D721Med (cell line): ENCODE data around the gene RPAP3.
"Not testable (repeated sequence)": the region's sequence is repeated elsewhere in the genome, so short reads cannot be mapped to it uniquely, and the experiment has no call there.

ENCODE experiments used
- DNase-seq: peaks from one replicate; pipeline ENCODE4 v3.0.0; 2011; ENCODE audit warnings: low spot score; ENCODE audit not compliant: insufficient read length
- FAIRE-seq: peaks from 2 replicates; lab custom pipeline; 2011; peaks lifted over from hg19 to GRCh38; lab: Jason Lieb, UNC
- CTCF ChIP-seq: IDR thresholded peaks from 2 replicates; pipeline ENCODE4 v1.5.1; 2012; ENCODE audit warnings: mild to moderate bottlenecking, control low read depth; ENCODE audit not compliant: insufficient read depth; ENCODE audit errors: missing control alignments

Gene RPAP3

GRCh38 chr12:47687636-47688035 lies 18.2 kb downstream of the RPAP3 start:
- FAIRE-seq (no peak), DNase-seq (no peak)
- no peak for TF ChIP-seq CTCF

GRCh38 chr12:47686645-47687240 lies 19.1 kb downstream of the RPAP3 start:
- FAIRE-seq = no peak
- peak; percentile 61 for TF ChIP-seq CTCF
- DNase-seq = no peak

GRCh38 chr12:47679785-47680184 lies 26.0 kb downstream of the RPAP3 start:
- TF ChIP-seq CTCF = no peak
- no peak for FAIRE-seq

GRCh38 chr12:47672068-47672467 lies 33.8 kb downstream of the RPAP3 start:
- FAIRE-seq = no peak
- no peak for TF ChIP-seq CTCF
- no peak for DNase-seq

More at GRCh38 chr12:47679785-47680184, 26.0 kb downstream of the RPAP3 start:
- no peak for DNase-seq

GRCh38 chr12:47667935-47668334 lies 37.9 kb downstream of the RPAP3 start:
- not testable (repeated sequence) for FAIRE-seq, DNase-seq

- no peak for FAIRE-seq
- no peak for DNase-seq
These were observed 53.2 kb downstream of the RPAP3 start for GRCh38 chr12:47652521-47653234.

More at GRCh38 chr12:47652521-47653234, 53.2 kb downstream of the RPAP3 start:
- TF ChIP-seq CTCF = no peak
